GM18873 (cell line): ENCODE data around the gene SLC26A8.
"Not testable (repeated sequence)": the region's sequence is repeated elsewhere in the genome, so short reads cannot be mapped to it uniquely, and the experiment has no call there.

Experiments used
- ATAC-seq: cut with Tn5 transposase; IDR thresholded peaks from one replicate; pipeline ENCODE4 v1.9.1; 2021; ENCODE audit warnings: mild to moderate bottlenecking, moderate library complexity, moderate number of reproducible peaks; ENCODE audit not compliant: unreplicated experiment, low FRiP score

SLC26A8 gene

DNA sequence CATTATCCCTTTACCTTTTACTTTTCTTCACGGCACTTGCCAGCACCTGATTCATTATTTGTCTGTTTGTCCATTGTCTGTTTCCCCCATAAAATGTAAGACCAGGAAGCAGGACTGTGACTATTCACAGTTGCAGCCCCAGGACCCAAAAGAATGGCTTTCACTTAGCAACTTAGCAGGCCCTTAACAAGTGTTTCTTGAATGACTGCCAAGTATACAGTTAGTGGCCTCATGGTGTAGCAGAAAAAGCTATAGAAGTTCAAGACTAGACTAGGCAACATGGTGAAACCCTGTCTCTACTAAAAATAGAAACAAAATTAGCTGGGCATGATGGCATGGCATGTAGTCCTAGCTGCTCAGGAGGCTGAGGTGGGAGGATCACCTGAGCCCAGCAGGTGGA is 4.3 kb downstream of the SLC26A8 start:
- ATAC-seq, result no peak

DNA sequence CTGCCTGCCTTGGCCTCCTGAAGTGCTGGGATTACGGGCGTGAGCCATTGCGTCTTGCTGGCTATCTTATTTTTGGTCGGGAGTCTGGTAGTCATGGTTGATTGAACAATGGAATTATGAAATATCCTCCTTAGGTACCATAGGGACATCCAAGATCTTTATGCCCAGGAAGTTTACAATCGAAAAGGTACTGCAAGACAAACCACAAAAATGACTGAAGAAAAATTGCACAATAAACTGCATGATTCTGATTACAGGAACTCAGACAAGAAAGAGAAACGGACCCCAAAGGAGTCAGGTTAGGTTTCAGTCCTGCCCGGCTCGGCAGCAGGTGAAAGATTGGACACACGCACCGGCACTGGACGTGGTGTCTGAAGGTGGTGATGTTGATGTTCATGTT is 5.3 kb downstream of the SLC26A8 start:
- no peak for ATAC-seq

DNA sequence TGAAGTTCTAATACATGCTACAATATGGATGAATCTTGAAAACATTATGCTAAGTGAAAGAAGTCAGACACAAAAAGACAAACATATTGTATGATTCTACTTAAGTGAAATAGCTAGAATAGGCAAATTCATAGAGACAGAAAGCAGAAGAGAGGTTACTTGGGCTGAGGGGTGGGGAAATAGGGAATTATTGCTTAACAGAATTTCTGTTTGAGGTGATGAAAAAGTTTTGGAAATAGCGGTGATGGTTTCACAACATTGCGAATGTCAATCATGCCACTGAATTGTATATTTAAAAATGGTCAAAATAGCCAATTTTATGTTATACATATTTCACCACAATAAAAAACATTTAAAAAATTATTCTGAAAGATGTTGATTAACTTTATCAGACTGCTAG is 6.1 kb downstream of the SLC26A8 start:
- ATAC-seq, result no peak

DNA sequence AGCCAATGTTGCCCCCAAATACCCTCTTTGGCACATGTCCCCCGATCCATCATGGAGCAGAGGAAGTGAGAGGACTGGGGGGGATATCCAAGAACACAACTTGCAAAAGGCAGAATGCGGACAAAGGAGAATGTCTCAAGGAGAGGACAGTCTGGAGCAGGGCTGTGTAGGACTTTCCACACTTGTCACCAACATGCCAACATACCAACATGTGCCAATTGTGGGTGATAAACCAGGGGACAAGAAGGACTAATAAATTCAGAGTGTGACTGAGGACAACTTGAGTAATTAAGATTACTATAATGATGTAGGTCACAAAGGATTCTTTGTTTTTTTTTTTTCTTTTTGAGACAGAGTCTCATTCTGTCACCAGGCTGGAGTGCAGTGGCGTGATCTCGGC is 8.8 kb downstream of the SLC26A8 start:
- ATAC-seq, result no peak

DNA sequence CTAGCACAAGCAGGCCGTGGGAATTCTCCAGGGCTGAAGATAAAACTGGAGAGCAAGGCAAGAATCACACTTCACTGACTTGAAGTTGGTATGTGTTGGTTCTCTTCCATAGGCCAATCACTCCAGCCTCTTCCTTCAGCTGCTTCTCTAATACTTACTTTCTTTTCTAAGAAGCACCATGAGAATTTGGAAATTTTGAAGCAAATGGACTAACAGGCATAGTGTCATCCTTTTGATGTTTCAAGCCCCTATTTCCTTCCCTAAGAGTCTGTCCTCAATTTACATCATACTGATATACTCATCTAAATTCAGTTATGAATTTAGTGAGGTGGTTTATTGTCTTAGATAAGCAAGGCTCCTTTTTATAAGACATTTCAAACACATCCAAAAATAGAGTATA is 24.0 kb downstream of the SLC26A8 start:
- no peak for ATAC-seq

DNA sequence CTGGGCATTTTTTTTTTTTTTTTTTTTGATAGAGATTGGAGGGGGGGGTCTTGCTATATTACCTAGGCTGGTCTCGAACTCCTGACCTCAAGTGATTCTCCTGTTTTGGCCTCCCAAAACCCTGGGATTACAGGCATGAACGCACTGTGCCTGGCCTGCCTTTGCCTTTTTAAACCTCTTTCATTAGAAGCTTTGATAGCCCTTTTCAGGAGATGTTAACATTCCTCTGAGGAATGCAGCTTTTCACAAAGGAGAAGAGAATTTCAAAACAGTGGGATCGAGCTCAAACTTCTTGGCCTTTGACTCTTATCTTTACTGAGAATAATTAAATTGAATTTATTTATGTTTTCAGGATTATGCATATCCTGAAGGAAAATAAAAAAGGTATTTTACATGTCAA is 31.3 kb downstream of the SLC26A8 start:
- ATAC-seq, result no peak

DNA sequence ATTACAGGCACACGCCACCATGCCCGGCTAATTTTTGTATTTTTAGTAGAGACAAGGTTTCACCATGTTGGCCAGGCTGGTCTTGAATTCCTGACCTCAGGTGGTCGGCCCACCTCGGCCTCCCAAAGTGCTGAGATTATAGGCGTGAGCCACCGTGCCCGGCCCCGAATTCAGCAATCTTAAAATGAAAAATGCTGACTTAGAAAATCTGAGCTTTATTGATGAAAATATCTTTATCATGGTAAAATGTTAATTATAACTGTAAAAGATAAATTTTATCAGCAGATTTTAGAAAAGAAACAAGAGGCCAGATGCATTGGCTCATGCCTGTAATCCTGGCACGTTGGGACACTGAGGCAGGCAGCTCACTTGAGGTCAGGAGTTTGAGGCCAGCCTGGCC is 36.4 kb downstream of the SLC26A8 start:
- not testable (repeated sequence) for ATAC-seq

DNA sequence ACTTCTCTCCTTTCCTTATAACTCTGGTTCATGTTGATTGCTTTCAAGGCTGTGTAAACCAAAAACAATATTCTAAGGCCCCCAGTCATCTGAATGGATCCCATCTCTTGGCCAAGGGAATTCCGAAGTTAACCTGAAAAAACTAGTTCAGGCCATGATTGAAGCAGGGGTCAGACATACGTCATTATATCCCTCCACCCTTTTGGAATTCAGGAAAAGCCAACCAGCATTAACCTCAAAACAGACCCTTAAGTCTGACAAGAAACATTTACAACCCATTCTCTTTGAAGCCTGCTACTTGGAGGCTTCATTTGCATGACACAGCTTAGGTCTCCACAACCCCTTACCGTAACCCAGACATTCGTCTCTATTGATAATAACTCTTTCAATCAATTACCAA is 39.7 kb downstream of the SLC26A8 start:
- ATAC-seq, result no peak

DNA sequence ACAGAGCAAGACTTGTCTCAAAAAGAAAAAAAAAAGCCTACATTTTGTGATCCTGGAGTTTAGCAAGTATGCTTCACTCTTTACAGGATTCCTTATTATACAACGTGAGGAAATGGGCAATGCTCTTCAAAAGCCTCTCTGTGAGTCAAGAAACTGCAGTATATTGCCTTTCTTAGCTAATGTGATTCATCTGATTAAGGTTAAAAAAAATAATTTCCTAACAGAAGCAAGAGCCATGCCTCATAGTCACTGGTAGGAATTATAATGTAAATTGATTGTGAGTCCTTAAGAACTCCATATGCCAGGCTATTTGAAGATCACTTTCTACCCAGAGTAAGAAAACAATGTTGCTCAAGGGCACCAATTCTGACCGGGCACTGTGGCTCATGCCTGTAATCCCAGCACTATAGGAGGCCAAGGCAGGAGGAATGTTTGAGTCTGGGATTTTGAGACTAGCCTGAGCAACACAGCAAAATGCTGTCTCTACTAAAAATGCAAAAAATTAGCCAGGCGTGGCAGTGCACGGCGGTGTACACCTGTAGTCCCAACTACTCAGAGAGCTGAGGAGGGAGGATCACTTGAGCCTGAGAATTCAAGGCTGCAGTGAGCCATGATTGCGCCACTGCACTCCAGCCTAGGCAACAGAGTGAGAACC is 43.3 kb downstream of the SLC26A8 start:
- ATAC-seq, result no peak

DNA sequence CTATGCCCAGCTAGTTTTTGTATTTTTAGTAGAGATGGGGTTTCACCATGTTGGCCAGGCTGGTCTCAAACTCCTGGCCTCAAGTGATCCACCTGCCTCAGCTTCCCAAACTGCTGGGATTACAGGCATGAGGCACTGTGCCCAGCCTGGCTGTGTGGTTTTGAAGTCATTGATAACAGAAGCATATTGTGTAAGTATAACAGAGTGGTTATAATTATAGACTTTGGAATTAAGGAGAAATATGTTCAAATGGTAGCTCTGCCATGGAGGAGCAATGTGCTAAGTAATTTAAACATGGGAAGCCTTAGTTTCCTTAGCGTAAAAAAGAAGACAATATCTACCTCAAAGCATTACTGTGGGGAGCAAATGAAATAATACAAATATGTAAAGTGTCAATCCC is 44.3 kb downstream of the SLC26A8 start:
- not testable (repeated sequence) for ATAC-seq

DNA sequence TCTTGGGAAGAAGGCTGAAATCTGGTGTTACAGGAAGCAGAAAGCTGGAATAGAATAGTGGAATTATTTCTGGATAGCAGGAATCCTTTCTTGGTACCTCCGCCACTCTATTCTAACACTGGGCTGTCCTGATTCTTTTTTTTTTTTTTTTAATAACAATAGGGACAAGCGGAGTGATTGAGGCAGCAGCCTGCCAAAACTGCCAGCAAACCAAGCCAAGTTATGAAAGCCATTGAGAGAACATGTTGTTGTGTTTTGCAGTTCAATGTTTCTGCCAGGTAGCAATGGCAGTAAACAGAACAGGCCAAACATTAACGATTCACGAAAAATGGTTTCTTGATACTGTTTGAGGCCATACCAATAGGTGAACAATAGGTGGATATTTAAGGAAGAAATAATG is 47.1 kb downstream of the SLC26A8 start:
- no peak for ATAC-seq

DNA sequence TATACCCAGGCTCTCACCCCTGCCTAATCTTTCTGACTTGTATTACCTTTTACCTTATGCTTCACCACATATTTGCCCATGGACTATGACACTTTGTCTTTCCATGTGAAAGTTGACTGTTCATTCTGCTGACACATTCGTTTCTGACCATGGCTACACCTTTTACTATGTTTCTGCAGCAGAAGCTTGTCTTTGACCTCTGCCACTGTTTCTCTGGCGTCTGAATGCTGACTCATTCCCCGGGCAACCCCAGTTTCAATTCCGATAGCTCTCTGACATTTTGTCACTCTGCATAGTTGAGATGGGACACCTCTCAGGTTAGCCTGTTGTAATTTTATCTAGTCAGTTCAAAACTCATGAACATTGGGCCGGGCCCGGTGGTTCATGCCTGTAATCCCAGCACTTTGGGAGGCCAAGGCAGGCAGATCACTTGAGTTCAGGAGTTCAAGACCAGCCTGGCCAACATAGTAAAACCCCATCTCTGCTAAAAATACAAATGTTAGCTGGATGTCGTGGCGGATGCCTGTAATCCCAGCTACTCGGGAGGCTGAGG is 50.7 kb downstream of the SLC26A8 start:
- ATAC-seq, result peak; percentile 75

DNA sequence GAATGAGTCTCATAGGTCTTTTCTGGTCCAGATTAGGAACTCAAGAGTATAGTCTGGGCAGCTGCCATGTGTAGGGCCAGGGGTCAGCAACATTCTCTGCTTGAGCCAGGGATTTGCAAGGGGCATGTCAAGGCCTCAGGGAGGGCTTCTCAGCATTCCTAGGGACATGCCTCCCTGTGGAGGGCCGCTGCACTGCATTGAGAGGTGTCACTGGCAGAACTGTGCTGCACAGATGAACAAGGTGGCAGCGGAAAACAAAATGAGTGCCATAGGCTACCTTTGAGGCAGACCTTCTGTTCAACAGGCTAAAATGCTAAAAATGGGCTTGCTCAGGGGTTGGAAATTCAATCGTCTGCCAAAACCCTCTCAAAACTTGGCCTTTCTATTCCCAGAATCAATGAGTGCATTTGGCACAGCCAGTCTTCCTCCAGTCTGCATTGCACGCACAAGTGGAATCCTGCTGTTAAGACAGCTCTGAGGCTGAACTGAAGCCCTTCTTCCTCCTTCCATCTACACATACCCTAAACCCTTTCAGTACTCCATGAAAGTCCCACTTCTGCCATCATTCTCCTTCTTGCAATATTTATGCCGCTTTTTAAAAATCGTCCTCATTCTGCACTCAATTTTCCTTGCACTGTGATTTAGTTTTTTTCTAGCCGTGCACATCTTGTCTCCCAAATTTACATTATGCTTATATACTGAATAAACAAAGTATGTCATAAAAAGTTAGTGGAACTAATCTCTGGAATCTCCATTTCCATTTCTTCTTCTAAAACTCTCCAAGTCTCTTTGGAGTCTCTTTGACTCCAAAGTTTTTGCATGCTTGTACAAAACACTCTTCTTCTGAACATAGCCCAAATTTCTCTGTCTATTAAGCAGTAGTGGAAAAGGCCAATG is 51.7 kb downstream of the SLC26A8 start:
- ATAC-seq, result no peak

DNA sequence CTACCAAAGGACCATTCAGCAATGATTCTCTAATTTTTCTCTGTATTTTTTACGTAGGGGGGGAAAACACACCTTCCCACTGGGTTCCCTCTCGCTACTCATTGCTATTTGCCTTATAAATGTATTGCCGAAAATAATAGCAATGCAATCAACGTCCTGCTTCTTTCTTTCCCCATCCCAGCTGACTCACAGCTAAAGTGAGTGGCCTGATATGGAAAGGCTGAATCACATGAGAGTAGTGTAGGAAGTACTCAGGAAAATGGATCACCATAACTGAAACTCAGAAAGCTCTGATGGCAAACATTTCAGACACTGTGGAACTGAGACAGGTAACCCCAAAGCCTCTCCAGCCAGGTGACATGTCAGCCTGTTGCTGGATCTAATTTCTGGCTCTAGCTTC is 54.3 kb downstream of the SLC26A8 start:
- no peak for ATAC-seq

DNA sequence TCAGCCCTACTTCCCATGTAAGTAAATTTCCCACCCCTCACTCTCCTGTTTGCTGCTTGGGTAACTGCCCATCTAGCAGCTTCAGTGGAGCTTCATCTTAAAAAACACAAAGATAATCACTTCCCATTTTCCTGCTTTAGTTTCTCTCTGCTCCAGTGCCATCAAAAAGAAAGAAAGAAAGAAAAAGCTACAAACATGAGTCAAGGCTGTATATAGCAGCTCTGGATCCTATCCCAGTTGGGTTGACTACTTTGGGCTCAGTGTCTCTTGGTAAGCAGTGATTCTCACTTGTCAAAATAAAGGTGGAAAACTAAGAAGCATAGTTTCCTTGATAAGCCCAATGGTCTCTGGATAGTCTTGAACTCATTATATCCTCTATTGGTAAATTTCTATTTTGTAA is 54.8 kb downstream of the SLC26A8 start:
- no peak for ATAC-seq

DNA sequence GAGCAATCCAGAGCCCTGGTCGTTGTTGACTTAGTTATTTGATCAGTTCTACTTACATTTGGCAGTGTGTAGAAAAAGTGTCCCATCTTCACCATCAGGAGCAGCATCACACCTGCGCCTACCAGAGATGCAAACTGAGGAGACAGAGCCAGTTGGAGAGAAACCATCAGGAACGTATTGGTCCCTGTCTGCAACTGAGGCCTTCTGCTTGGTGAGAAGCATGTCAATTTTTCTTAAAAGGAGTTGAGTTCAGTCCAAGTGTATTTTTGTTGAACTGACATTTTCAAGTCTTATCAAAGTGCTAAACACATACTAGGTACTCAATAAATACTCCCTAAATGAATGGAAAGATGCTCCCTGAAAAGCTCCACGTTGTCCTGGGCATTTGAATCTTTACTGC is 55.6 kb downstream of the SLC26A8 start:
- no peak for ATAC-seq

DNA sequence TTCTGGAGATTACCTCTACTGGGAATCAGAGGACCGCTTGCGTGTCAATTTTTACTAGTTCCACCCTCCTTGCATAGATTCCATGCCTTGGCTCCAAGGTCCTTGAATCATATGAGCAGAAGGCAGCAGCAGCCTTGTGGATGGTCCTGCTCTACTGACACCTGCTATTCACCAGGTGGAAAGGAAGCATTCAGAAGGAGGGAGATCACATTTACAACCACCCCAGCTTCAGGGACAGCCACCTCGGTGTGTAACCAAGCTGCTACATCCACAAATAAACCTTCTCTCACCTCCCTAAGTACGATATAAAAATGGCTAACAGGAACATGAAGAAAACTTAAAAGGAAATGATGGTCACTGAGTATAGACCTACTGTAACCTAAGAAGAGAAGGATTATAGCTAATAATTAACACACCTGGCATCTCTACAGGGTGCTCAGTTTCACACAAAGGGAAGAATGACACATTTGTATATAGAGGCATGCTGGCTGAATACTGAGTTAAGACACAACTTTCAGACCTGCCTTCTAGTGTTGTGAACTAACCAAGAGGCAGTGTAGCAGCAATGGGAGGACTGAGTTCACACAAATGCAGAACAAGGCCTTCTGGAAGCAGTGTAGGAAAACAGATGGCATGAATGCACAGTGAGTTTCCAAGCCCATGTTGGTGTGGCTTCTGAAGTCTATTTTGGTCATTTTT is 57.2 kb downstream of the SLC26A8 start:
- ATAC-seq, result no peak

DNA sequence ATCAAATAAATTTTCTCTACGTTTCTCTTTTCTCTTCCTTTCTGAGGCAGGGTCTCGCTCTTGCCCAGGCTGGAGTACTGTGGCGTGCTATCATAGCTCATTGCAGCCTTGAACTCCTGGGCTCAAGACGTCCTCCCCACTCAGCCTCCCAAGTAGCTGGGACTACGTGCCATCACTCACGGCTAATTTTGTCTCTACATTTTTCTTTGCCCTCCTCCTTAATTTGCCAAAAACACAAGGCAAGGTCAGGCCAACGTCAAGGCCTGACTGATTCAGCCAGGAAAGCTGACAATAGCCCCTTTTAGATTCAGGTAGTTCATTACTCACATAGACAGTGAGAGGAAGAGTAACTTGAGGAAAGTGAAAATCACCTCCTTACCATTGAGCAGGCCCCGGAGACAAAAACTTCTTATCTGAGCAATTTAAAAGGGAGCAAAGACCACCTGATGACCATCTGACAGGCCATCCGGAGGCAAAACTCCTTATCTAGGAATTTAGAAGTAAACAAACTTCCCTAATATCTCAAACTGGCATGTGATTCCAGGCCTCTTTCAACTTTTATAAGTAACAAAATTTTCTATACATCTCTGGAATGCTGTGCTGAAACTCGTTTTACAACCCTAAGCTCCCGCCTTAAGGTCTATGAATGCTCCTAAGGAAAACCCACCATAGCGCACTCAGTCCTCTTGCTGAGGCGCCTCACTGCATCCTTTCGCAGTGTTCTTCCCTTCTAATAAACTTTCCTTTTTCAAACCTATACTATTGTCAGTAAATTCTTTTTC is 61.5 kb downstream of the SLC26A8 start:
- no peak for ATAC-seq

DNA sequence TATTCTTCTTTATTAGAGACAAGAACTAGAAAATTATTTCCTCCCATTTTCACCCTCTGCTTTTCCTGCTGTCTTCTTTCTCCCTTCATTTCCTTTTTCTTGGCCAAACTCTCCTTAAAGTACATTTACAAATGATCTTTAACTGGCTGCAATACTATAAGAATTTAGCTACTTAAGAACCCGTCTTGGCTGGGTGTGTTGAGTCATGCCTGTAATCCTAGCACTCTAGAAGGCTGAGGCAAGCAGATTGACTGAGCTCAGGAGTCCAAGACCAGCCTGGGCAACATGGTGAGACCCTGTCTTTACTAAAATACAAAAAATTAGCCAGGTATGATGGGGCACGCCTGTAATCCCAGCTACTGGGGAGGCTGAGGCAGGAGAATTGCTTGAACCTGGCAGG is 64.3 kb downstream of the SLC26A8 start:
- no peak for ATAC-seq

DNA sequence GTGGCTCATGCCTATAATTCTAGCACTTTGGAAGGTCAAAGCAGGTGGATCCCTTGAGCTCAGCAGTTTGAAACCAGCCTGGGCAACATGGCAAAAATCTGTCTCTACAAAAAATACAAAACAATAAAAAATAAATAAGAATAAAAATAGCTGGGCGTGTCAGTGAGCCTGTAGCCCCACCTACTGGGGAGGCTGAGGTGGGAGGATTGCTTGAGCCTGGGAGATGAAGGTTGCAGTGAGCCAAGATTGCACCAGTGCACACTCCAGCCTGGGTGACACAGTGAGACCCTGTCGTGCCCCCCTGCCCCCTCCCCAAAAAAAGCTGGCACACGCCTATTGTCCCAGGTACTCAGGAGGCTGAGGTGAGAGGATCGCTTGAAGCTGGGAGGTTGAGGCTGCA is 68.5 kb downstream of the SLC26A8 start:
- ATAC-seq, result no peak
